ENCODE results near the gene STBD1. TPM values are rescaled to one million over a fixed set of nuclear protein-coding genes. Genes with fewer than 3 reads are reported as not detected.

Gene STBD1
- total RNA-seq, 4 donors from 2014 or later = 0.47 to 0.76 (median 0.55) TPM

GRCh38 chr4:76311896-76312331, 5.4 kb downstream of the STBD1 start:
- Histone ChIP-seq H3K9me3 (no peaks in the 10 kb centered on the region), H3K27me3 (no peaks in the 10 kb centered on the region), H3K36me3 (no peaks in the 10 kb centered on the region), H3K27ac (no peak overlapping the region), H3K4me3 (no peak overlapping the region), H3K4me1 (peaks cover 9% of the 10 kb centered on the region)
- no peak for TF ChIP-seq CTCF (IDR thresholded peaks at IDR 0.05)
- DNase-seq (ENCODE audit: low spot score in 2 of 2) = no peak
- 38% methylated on average over 1 of the region's 1 CpG for WGBS

DNA sequence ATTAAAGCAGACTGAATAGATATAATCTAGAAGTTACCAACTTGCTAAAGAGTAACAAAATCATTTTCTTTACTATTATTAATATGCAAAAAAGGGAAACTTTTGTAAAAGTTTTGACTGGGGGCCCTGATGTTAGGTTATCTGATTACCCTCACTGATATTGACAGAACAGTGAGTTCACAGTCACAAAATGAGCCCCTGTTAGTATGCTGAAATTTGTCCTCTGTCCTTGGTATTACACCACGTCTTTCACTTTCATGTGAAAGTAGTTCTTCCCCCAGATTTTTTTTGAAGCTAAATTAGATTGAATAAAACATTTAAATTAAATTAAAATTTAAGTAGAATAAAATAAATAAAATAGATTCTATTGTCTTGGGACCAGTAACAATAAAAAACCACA, 5.9 kb downstream of the STBD1 start:
- H3K27ac ChIP-seq = no peak overlapping the region
- no peaks in the 10 kb centered on the region for H3K9me3 ChIP-seq
- H3K4me3 ChIP-seq = no peak overlapping the region
- H3K4me1 ChIP-seq = peaks cover 4% of the 10 kb centered on the region
- no peaks in the 10 kb centered on the region for H3K36me3 ChIP-seq
- TF ChIP-seq POLR2A (IDR thresholded peaks at IDR 0.05) = no peak
- TF ChIP-seq CTCF (IDR thresholded peaks at IDR 0.05) = no peak
- TF ChIP-seq POLR2AphosphoS5 (IDR thresholded peaks at IDR 0.05) = no peak
- TF ChIP-seq EP300 (IDR thresholded peaks at IDR 0.05) = no peak
- no peak for DNase-seq (ENCODE audit: low spot score in 2 of 2)
- H3K27me3 ChIP-seq = no peaks in the 10 kb centered on the region
- 58% methylated on average over 1 of the region's 1 CpG for WGBS

DNA sequence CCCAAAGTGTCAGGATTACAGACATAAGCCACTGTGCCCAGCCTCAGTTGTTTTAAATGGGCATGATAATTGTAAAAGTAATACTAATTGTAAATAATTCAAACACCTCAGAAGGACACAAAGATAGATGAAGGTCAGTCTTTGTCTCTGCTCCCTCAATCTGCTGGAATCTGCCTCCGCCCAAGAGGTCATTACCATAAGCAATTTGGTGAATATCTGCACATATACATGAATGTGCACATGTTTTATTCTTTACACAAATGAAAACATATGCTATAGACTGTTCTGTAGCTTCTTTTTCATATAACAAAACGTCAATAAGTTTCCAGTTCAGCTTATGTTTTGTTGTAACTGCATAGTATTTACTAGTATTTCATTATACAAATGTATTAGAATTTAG, 7.0 kb downstream of the STBD1 start:
- DNase-seq (ENCODE audit: low spot score in 2 of 2) = no peak
- Histone ChIP-seq H3K4me3 (no peak overlapping the region), H3K27me3 (no peaks in the 10 kb centered on the region), H3K4me1 (no peaks in the 10 kb centered on the region), H3K36me3 (no peaks in the 10 kb centered on the region), H3K27ac (no peak overlapping the region), H3K9me3 (no peaks in the 10 kb centered on the region)
- 83% methylated on average over 2 of the region's 2 CpGs for WGBS
- TF ChIP-seq POLR2A (IDR thresholded peaks at IDR 0.05) = no peak

GRCh38 chr4:76315267-76315918, 8.9 kb downstream of the STBD1 start:
- 84% methylated on average over 7 of the region's 7 CpGs for WGBS
- Histone ChIP-seq H3K4me1 (no peaks in the 10 kb centered on the region), H3K4me3 (no peak overlapping the region), H3K27me3 (no peaks in the 10 kb centered on the region), H3K9me3 (peaks cover 2% of the 10 kb centered on the region), H3K27ac (no peak overlapping the region), H3K36me3 (no peaks in the 10 kb centered on the region)
- TF ChIP-seq POLR2AphosphoS5 (IDR thresholded peaks at IDR 0.05) (no peak), EP300 (IDR thresholded peaks at IDR 0.05) (no peak), CTCF (IDR thresholded peaks at IDR 0.05) (no peak), POLR2A (IDR thresholded peaks at IDR 0.05) (no peak)
- no peak for DNase-seq (ENCODE audit: low spot score in 2 of 2)

GRCh38 chr4:76316131-76316530, 9.6 kb downstream of the STBD1 start:
- Histone ChIP-seq H3K4me3 (no peak overlapping the region), H3K9me3 (peaks cover 2% of the 10 kb centered on the region), H3K36me3 (no peaks in the 10 kb centered on the region), H3K27me3 (no peaks in the 10 kb centered on the region), H3K27ac (no peak overlapping the region), H3K4me1 (no peaks in the 10 kb centered on the region)
- no peak for DNase-seq (ENCODE audit: low spot score in 2 of 2)
- TF ChIP-seq CTCF (IDR thresholded peaks at IDR 0.05) = no peak
- TF ChIP-seq POLR2AphosphoS5 (IDR thresholded peaks at IDR 0.05) = no peak
- no peak for TF ChIP-seq EP300 (IDR thresholded peaks at IDR 0.05)
- no peak for TF ChIP-seq POLR2A (IDR thresholded peaks at IDR 0.05)
- WGBS = 93% methylated on average over 1 of the region's 1 CpG

DNA sequence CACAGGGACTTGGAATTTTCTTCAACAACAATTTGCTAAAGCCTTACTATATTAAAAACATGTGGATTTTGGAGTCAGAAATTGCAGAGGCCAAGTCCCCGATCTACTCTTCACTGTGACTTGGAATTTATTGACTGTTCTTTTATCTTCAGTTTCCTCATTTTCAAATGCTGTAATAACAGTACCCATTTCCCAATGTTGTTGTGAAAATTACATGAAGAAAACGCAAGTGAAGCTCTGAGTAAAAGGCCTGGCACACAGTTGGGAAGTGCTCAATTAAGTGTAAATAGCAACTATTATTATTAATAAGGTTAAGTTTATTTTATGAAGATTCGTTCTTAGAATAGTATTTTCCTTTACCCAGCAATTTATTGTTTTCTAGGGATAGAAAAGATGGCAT, 15.7 kb downstream of the STBD1 start:
- H3K27me3 ChIP-seq = no peaks in the 10 kb centered on the region
- DNase-seq (ENCODE audit: low spot score in 2 of 2) = no peak
- H3K4me3 ChIP-seq = no peak overlapping the region
- H3K36me3 ChIP-seq = no peaks in the 10 kb centered on the region
- WGBS = 69% methylated on average over 3 of the region's 3 CpGs
- peaks cover 15% of the 10 kb centered on the region for H3K9me3 ChIP-seq
- H3K4me1 ChIP-seq = no peaks in the 10 kb centered on the region
- TF ChIP-seq CTCF (IDR thresholded peaks at IDR 0.05) (no peak), EP300 (IDR thresholded peaks at IDR 0.05) (no peak), POLR2A (IDR thresholded peaks at IDR 0.05) (no peak), POLR2AphosphoS5 (IDR thresholded peaks at IDR 0.05) (no peak)
- no peak overlapping the region for H3K27ac ChIP-seq
